Colonic mucosa (tissue), 4 donors: ENCODE results near the gene RTN4RL2. TPM values are rescaled to one million over a fixed set of nuclear protein-coding genes. Genes with fewer than 3 reads are reported as not detected.

ENCODE experiments used
- DNase-seq: peaks from one replicate; pipeline ENCODE4 v3.0.0-alpha.2; 2020
- H3K27ac ChIP-seq: fragments of 200-600 bp; one replicate; pipeline ENCODE4 v1.8.0; 2021
- H3K27me3 ChIP-seq: fragments of 200-600 bp; one replicate; pipeline ENCODE4 v1.8.0; 2021
- H3K36me3 ChIP-seq: fragments of 200-600 bp; one replicate; pipeline ENCODE4 v1.8.0; 2021
- H3K4me1 ChIP-seq: fragments of 200-600 bp; one replicate; pipeline ENCODE4 v1.8.0; 2021; ENCODE audit warnings: mild to moderate bottlenecking
- H3K4me3 ChIP-seq: fragments of 200-600 bp; one replicate; pipeline ENCODE4 v1.8.0; 2021
- H3K9ac ChIP-seq, 2 donors: one replicate each; pipeline ENCODE4 v1.7.0; 2013; ENCODE audit warnings: control low read depth in 2 of 2, low read depth in 2 of 2, low read length in 2 of 2
- H3K9me3 ChIP-seq: fragments of 200-600 bp; one replicate; pipeline ENCODE4 v1.8.0; 2021
- CTCF ChIP-seq: fragments of 200-600 bp; IDR thresholded peaks from one replicate; pipeline ENCODE4 v1.8.0; 2022; ENCODE audit warnings: antibody characterized with exemption, mild to moderate bottlenecking
- intact Hi-C: fragments of 100-400 bp; cut with DNase I; formaldehyde crosslinking; loops from one replicate; pipeline ENCODE4 v1.14.1; 2022
- total RNA-seq, 2 donors: library from RNA; stranded (reverse); fragmentation: NEBNext Ultra II Directional in 1 of 2; extraction: Animal tissue kit (Norgen Biotek cat#: 25700) in 1 of 2; gene quantifications; one replicate each; pipeline ENCODE4 v1.2.1, GENCODE V29; 2021
- donor health status: healthy.
- donor health status: DM: no; HTN: no; CAD: no.
- donor health status: DM: no; HTN: no; CAD: no.

RTN4RL2 gene
- total RNA-seq, 2 donors from 2014 or later = 0.54 to 0.82 TPM

- peaks cover 4% of the 10 kb centered on the region for H3K4me1 ChIP-seq
- no peak for TF ChIP-seq CTCF
- peak; percentile 83 for DNase-seq
- H3K9me3 ChIP-seq = no peaks in the 10 kb centered on the region
- H3K4me3 ChIP-seq = peak overlapping the region; percentile 79
- H3K27ac ChIP-seq = no peak overlapping the region
- H3K9ac ChIP-seq = peak overlapping the region; percentile 65 to 81
- intact Hi-C loops = no loop called here
- no peaks in the 10 kb centered on the region for H3K27me3 ChIP-seq
- no peaks in the 10 kb centered on the region for H3K36me3 ChIP-seq
Measured at GRCh38 chr11:57514538-57515331, 54.4 kb downstream of the RTN4RL2 start.

- peak; percentile 72 for DNase-seq
- H3K9me3 ChIP-seq = no peaks in the 10 kb centered on the region
- H3K9ac ChIP-seq = peak within 1 kb of the TSS; percentile 65 to 81
- peaks cover 4% of the 10 kb centered on the region for H3K4me1 ChIP-seq
- intact Hi-C loops = no loop called here
- H3K36me3 ChIP-seq = no peaks in the 10 kb centered on the region
- H3K27me3 ChIP-seq = no peaks in the 10 kb centered on the region
- H3K4me3 ChIP-seq = peak within 1 kb of the TSS; percentile 79
- no peak for TF ChIP-seq CTCF
- no peak within 1 kb of the TSS for H3K27ac ChIP-seq
Measured at GRCh38 chr11:57515332-57516060, 55.2 kb downstream of the RTN4RL2 start, which contains the start of gene SLC43A1. TSS of gene SLC43A1 (minus strand) at chr11:57515702. CDS start at chr11:57514111, 1,591 bp downstream.

DNA sequence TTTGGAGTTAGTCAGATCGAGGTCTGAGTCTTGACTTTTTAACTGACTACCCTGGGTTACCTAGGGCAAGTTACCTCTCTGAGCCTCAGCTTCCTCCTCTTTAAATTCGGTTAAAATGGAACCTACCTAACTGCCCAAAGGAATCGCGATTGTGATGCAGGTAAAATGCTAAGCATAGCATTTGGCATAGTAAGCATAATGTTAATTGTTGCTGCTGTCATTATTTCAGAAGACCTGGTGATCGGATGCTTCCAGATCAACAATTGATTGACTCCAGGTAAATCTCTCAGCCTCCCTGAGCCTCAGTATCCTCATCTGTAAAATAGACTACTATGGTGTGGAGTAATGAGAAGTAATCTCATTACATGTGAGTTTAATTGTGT is 55.7 kb downstream of the RTN4RL2 start:
- Histone ChIP-seq H3K27ac (no peak overlapping the region), H3K9ac (peak overlapping the region; percentile 52 to 81), H3K9me3 (no peaks in the 10 kb centered on the region), H3K27me3 (no peaks in the 10 kb centered on the region), H3K36me3 (no peaks in the 10 kb centered on the region), H3K4me1 (peaks cover 4% of the 10 kb centered on the region), H3K4me3 (peak overlapping the region; percentile 79)
- DNase-seq = no peak
- intact Hi-C loops = no loop called here
- TF ChIP-seq CTCF = no peak

- H3K36me3 ChIP-seq = no peaks in the 10 kb centered on the region
- H3K9ac ChIP-seq = no peak overlapping the region
- H3K27ac ChIP-seq = no peak overlapping the region
- intact Hi-C loops = no loop called here
- H3K9me3 ChIP-seq = no peaks in the 10 kb centered on the region
- no peak for DNase-seq
- no peak overlapping the region for H3K4me3 ChIP-seq
- no peaks in the 10 kb centered on the region for H3K27me3 ChIP-seq
- no peaks in the 10 kb centered on the region for H3K4me1 ChIP-seq
- no peak for TF ChIP-seq CTCF
Measured at GRCh38 chr11:57521116-57521515, 60.8 kb downstream of the RTN4RL2 start.

DNA sequence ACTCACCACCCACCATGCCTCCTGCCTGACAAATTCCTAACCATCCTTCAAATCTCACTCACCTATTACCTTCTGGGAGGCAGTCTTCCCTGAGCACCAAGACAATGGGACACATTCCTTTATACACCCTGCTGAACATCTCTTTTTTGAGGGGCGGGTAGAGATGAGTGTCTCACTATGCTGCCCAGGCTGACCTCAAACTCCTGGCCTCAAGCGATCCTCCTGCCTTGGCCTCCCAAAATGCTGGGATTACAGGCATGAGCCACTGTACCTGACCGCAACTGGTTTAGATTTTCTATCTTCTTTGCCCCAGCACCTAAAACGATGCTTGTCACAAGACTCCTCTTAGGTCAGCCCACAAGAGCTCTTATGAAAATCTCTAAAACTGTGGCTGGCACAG is 63.1 kb downstream of the RTN4RL2 start:
- no peaks in the 10 kb centered on the region for H3K36me3 ChIP-seq
- H3K4me1 ChIP-seq = no peaks in the 10 kb centered on the region
- no peaks in the 10 kb centered on the region for H3K9me3 ChIP-seq
- no peak for TF ChIP-seq CTCF
- H3K27ac ChIP-seq = no peak overlapping the region
- intact Hi-C loops = no loop called here
- no peak overlapping the region for H3K4me3 ChIP-seq
- H3K27me3 ChIP-seq = no peaks in the 10 kb centered on the region
- DNase-seq = no peak
- H3K9ac ChIP-seq = no peak overlapping the region

Other genes with a start within 250 kb of the RTN4RL2 start
- gene APLNR, start 223.3 kb upstream of the RTN4RL2 start, total RNA-seq = 1 to 10 TPM; 2.5 to 7.1 TPM
- gene TNKS1BP1, start 135.6 kb upstream of the RTN4RL2 start, total RNA-seq = 100 to 1,000 TPM; 113 to 117 TPM
- 100 to 1,000 TPM in 1 of 2 donors, 10 to 100 TPM in 1; 72.7 to 162 TPM for gene SSRP1, start 124.6 kb upstream of the RTN4RL2 start, total RNA-seq
- gene P2RX3, start 122.2 kb upstream of the RTN4RL2 start, total RNA-seq = not detected
- not detected for gene PRG3, start 79.4 kb upstream of the RTN4RL2 start, total RNA-seq
- not detected for gene PRG2, start 69.9 kb upstream of the RTN4RL2 start, total RNA-seq
- gene SLC43A3, start 33.4 kb upstream of the RTN4RL2 start, total RNA-seq = 10 to 100 TPM; 10.6 to 21.4 TPM
- 10 to 100 TPM in 1 of 2 donors, 1 to 10 TPM in 1; 8.7 to 19.0 TPM for gene SLC43A1, start 55.2 kb downstream of the RTN4RL2 start, total RNA-seq
- gene TIMM10, start 70.2 kb downstream of the RTN4RL2 start, total RNA-seq = 10 to 100 TPM; 54.8 to 67.1 TPM
- gene SMTNL1, start 77.1 kb downstream of the RTN4RL2 start, total RNA-seq = not detected
- gene UBE2L6, start 107.1 kb downstream of the RTN4RL2 start, total RNA-seq = 10 to 100 TPM; 28.3 to 35.3 TPM
- 10 to 100 TPM; 18.7 to 57.5 TPM for gene SERPING1, start 137.2 kb downstream of the RTN4RL2 start, total RNA-seq
- gene YPEL4, start 189.4 kb downstream of the RTN4RL2 start, total RNA-seq = under 1 TPM; 0.44 to 0.98 TPM
- 10 to 100 TPM; 13.5 to 14.9 TPM for gene CLP1, start 197.2 kb downstream of the RTN4RL2 start, total RNA-seq
- 10 to 100 TPM; 80.2 to 82.1 TPM for gene ZDHHC5, start 207.6 kb downstream of the RTN4RL2 start, total RNA-seq